Parathyroid adenoma (tissue), 2 donors: ENCODE results near the gene TAS2R40.

Experiments used
- H2AFZ ChIP-seq: fragments of 300-600 bp; sonication (generic); one replicate; pipeline ENCODE4 v1.7.0; 2017; ENCODE audit warnings: antibody characterized with exemption, mild to moderate bottlenecking
- H3K27ac ChIP-seq: fragments of 300-600 bp; sonication (generic); one replicate; pipeline ENCODE4 v1.7.0; 2017
- H3K27me3 ChIP-seq: fragments of 300-600 bp; sonication (generic); one replicate; pipeline ENCODE4 v1.7.0; 2017; ENCODE audit warnings: low read length; ENCODE audit not compliant: control insufficient read depth, insufficient read depth
- H3K36me3 ChIP-seq: fragments of 300-600 bp; sonication (generic); one replicate; pipeline ENCODE4 v1.7.0; 2017; ENCODE audit warnings: low read length; ENCODE audit not compliant: control insufficient read depth, insufficient read depth
- H3K4me1 ChIP-seq: fragments of 300-600 bp; sonication (generic); one replicate; pipeline ENCODE4 v1.7.0; 2017; ENCODE audit warnings: control low read depth
- H3K4me2 ChIP-seq: fragments of 300-600 bp; sonication (generic); one replicate; pipeline ENCODE4 v1.7.0; 2017; ENCODE audit warnings: low read length
- H3K4me3 ChIP-seq: fragments of 300-600 bp; sonication (generic); one replicate; pipeline ENCODE4 v1.7.0; 2017; ENCODE audit warnings: low read depth, low read length
- H3K79me2 ChIP-seq: fragments of 300-600 bp; sonication (generic); one replicate; pipeline ENCODE4 v1.7.0; 2017; ENCODE audit warnings: control low read depth
- H3K9ac ChIP-seq: fragments of 300-600 bp; sonication (generic); one replicate; pipeline ENCODE4 v1.7.0; 2017; ENCODE audit warnings: mild to moderate bottlenecking
- H3K9me3 ChIP-seq: fragments of 300-600 bp; sonication (generic); one replicate; pipeline ENCODE4 v1.7.0; 2017; ENCODE audit warnings: low read length; ENCODE audit not compliant: control insufficient read depth
- TF ChIP-seq, protein P1 (sequence below): fragments of 300-600 bp; sonication (generic); IDR thresholded peaks from one replicate; pipeline ENCODE4 v1.7.0; 2017; ENCODE audit warnings: antibody characterized with exemption, mild to moderate bottlenecking
- donor health status: primary hyperparathyroidism.

Gene TAS2R40

GRCh38 chr7:143222782-143223181 is 945 bp downstream of the TAS2R40 start:
- no peaks in the 10 kb centered on the region for H3K27me3 ChIP-seq
- no peaks in the 10 kb centered on the region for H3K79me2 ChIP-seq
- no peak overlapping the region for H3K27ac ChIP-seq
- H3K9ac ChIP-seq, result no peak overlapping the region
- no peaks in the 10 kb centered on the region for H3K4me1 ChIP-seq
- TF ChIP-seq, protein P1, sequence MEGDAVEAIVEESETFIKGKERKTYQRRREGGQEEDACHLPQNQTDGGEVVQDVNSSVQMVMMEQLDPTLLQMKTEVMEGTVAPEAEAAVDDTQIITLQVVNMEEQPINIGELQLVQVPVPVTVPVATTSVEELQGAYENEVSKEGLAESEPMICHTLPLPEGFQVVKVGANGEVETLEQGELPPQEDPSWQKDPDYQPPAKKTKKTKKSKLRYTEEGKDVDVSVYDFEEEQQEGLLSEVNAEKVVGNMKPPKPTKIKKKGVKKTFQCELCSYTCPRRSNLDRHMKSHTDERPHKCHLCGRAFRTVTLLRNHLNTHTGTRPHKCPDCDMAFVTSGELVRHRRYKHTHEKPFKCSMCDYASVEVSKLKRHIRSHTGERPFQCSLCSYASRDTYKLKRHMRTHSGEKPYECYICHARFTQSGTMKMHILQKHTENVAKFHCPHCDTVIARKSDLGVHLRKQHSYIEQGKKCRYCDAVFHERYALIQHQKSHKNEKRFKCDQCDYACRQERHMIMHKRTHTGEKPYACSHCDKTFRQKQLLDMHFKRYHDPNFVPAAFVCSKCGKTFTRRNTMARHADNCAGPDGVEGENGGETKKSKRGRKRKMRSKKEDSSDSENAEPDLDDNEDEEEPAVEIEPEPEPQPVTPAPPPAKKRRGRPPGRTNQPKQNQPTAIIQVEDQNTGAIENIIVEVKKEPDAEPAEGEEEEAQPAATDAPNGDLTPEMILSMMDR, result no peak
- H3K9me3 ChIP-seq, result no peaks in the 10 kb centered on the region
- H2AFZ ChIP-seq, result no peak overlapping the region
- H3K4me2 ChIP-seq, result no peak overlapping the region
- no peaks in the 10 kb centered on the region for H3K36me3 ChIP-seq
- no peak overlapping the region for H3K4me3 ChIP-seq

GRCh38 chr7:143223784-143224183 is 1.9 kb downstream of the TAS2R40 start:
- H3K9me3 ChIP-seq, result no peaks in the 10 kb centered on the region
- no peak overlapping the region for H3K4me3 ChIP-seq
- no peak overlapping the region for H3K27ac ChIP-seq
- no peaks in the 10 kb centered on the region for H3K36me3 ChIP-seq
- no peak overlapping the region for H3K9ac ChIP-seq
- no peaks in the 10 kb centered on the region for H3K27me3 ChIP-seq
- TF ChIP-seq, protein P1, result no peak
- H3K4me2 ChIP-seq, result no peak overlapping the region
- no peak overlapping the region for H2AFZ ChIP-seq
- H3K79me2 ChIP-seq, result no peaks in the 10 kb centered on the region
- no peaks in the 10 kb centered on the region for H3K4me1 ChIP-seq

- H3K4me3 ChIP-seq, result no peak overlapping the region
- TF ChIP-seq, protein P1, result no peak
- no peak overlapping the region for H3K27ac ChIP-seq
- H3K9me3 ChIP-seq, result no peaks in the 10 kb centered on the region
- H3K9ac ChIP-seq, result no peak overlapping the region
- H3K36me3 ChIP-seq, result no peaks in the 10 kb centered on the region
- H3K4me1 ChIP-seq, result no peaks in the 10 kb centered on the region
- H3K4me2 ChIP-seq, result no peak overlapping the region
- H3K79me2 ChIP-seq, result no peaks in the 10 kb centered on the region
- no peaks in the 10 kb centered on the region for H3K27me3 ChIP-seq
- H2AFZ ChIP-seq, result no peak overlapping the region
Observed at GRCh38 chr7:143225047-143225446, 3.2 kb downstream of the TAS2R40 start.

- Histone ChIP-seq H2AFZ (no peak overlapping the region), H3K27ac (no peak overlapping the region), H3K9me3 (no peaks in the 10 kb centered on the region), H3K4me3 (no peak overlapping the region), H3K79me2 (no peaks in the 10 kb centered on the region), H3K4me1 (no peaks in the 10 kb centered on the region), H3K4me2 (no peak overlapping the region), H3K36me3 (no peaks in the 10 kb centered on the region), H3K9ac (no peak overlapping the region), H3K27me3 (no peaks in the 10 kb centered on the region)
- TF ChIP-seq, protein P1, result no peak
Observed at GRCh38 chr7:143227806-143228205, 6.0 kb downstream of the TAS2R40 start.

DNA sequence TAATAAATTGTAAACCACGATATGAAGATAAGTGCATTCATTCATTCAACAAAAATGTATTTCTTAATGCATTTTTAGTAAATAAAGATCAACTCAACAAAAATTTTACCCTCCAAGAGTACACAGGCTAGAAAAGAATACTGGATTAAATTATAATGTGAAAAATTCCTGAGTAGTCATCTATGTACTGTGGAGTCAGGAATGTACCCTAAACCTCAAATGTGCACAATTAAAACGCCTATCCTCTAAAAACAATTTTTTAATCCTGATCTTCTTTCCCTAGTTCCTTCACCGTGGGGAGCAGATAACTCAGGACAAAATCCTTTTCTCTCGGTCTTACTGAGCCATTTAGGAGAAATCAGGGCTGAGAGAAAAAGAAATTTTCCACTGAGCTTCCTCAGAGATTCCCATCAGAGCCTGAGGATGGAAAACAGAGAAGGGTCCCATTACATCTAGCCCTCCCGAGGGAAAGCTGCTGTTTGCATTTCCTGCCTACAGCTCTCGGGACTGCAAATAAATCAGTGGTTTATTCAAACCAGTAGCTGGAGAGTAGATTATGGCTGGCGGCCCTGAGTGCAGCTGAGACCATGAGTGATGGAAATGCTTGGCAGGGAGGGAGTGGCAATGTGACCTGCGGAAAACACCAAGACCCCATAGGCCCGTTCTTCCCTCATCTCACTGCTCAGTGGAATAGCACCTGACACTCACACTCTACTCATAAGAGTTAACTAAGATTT is 7.4 kb downstream of the TAS2R40 start:
- Histone ChIP-seq H3K27ac (no peak overlapping the region), H3K36me3 (no peaks in the 10 kb centered on the region), H3K9ac (no peak overlapping the region), H3K4me1 (no peaks in the 10 kb centered on the region), H2AFZ (no peak overlapping the region), H3K4me3 (no peak overlapping the region), H3K9me3 (no peaks in the 10 kb centered on the region), H3K4me2 (no peak overlapping the region), H3K27me3 (no peaks in the 10 kb centered on the region), H3K79me2 (no peaks in the 10 kb centered on the region)
- TF ChIP-seq, protein P1, result no peak
